GM19463 (cell line): Measurements from ENCODE around the gene ETF1.
"Not testable (repeated sequence)": the region's sequence is repeated elsewhere in the genome, so short reads cannot be mapped to it uniquely, and the experiment has no call there.

Source experiments
- ATAC-seq: cut with Tn5 transposase; IDR thresholded peaks from one replicate; pipeline ENCODE4 v1.9.1; 2021; ENCODE audit warnings: mild to moderate bottlenecking, moderate library complexity; ENCODE audit not compliant: unreplicated experiment

The ETF1 gene

DNA sequence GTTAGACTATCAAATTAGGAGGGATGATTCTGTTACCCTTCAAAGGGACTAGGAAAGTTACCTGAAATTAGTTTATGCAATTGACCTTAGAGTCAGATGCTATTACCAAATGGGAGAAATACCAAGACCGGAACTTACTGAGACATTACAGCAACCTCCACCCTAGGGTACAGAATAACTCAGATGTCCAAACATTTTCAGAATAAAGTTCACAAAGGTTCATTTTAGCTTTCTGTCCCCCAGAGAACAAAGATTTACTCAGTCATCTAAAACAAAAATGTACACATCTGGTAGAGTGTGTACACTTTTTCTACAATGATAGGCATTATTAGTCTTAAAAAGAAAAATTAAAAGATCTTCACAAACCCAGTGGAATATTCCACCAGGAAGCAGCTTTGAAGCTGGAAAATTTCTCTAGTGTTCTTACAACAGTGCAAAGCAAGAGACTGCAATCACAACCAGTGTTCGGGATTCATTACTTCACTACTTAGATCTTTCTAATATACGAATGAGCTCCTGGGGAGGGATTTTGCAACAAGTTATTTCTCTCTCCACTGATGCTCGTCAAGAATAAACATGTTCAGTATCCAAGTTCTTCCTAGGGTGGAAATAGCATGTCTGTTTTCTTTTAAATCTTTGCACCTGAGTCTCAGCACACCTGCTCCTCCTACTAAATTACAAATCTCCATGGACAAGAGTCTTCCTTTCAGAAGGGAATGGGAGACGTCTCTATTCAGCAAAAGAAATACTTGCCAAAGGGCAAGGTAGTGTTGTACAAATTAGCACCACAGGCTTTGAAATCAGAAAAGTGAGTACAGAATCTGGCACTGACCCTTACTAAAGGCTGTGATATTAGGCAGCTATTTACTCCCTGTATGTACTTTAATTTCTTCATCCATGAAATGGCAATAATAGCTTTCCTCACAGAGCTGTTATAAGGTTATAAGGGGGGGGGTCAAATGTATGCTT, 8.8 kb downstream of the ETF1 start:
- ATAC-seq = no peak

DNA sequence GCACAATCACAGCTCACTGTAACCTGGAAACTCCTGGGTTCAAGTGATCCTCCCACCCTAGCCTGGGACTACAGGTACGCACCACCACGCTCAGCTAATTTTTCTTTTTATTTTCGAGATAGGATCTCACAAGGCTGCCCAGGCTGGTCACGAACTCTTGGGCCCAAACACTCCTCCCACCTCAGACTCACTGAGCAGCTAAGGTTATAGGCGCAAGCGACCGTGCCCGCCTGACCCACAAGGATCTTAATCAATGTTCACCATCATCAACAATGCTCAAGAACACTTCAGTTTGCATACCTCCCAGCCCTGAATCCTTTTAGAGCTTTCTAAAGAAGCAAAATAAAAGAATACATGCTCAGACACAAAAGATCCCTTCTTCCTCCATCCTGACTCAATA, 13.2 kb downstream of the ETF1 start:
- no peak for ATAC-seq

DNA sequence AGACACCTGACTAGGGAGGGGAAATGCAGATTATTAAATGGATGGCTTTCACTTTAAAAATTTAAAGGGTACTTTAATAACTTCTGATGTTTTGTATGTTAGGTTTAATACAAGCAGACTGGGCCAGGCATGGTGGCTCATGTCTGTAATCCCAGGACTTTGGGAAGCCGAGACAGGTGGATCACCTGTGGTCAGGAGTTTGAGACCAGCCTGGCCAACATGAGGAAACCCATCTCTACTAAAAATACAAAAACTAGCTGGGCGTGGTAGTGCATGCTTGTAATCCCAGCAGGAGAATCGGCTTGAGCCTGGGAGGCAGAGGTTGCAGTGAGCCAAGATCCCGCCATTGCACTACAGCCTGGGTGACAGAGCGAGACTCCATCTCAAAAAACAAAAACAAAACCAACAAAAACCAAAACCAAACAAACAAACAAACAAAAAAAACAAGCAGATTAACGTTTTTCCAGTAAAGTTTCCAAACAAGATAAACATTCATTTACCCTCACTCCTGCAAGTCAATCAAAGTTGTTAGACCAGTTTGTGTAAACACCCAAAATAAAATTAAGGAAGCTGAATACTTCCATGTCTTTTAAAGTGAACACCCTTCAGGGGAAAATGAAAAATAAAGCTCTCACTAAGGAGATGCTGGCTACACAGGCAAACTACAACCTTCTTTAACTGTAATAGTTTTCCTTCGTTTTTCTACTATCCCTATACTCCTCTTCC, 14.1 kb downstream of the ETF1 start:
- ATAC-seq = no peak

DNA sequence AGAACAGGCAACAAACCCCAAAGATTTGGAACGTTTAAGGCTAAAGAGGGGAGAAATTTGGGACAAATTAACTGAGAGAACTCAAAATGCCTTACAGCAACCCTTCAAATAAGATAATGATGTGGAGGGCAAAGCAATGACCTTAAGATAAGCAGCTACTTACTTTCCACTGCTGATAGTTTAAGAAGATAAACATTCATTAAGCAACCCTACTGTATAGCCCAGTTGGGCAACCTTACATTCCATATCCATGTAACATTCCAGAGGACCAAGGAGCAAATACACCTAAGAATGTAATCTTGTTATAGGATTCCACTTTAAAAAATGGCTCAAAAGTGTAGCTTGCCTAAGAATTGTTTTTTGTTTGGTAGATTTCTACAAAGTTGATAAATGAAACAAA, 14.8 kb downstream of the ETF1 start:
- no peak for ATAC-seq

DNA sequence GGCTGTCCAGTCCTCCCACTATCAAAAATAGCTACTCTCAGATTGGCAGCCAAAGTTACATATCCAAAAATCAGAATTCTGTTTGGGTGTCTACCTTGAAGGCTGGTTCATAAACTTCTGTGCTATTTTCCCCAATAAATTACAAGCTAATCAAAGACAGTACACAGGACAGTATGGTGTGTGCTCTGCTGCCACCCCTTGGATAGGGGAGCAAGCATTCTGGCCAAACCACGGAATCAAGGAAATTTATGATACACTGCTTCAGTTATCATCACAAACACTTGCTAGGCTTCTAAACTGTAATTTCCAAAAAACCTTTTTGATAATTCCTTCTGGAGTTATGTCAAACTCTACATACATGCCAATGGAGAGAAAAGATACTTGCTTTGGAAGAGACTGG, 15.9 kb downstream of the ETF1 start:
- no peak for ATAC-seq

DNA sequence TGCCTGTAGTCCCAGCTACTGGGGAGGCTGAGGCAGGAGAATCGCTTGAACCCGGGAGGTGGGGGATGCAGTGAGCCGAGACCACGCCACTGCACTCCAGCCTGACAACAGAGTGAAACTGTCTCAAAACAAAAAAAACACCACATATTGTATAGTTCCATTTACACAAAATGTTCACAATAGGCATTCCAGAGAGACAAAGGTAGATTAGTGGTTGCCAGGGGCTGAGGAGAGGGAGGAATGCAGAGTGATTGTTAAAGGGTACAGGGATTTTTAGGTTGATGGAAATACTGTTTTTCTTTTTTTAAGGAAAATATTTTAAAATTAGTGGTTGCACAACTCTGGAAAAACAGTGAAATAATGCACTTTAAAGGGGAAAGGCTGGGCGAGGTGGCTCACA, 19.6 kb downstream of the ETF1 start:
- ATAC-seq = no peak

DNA sequence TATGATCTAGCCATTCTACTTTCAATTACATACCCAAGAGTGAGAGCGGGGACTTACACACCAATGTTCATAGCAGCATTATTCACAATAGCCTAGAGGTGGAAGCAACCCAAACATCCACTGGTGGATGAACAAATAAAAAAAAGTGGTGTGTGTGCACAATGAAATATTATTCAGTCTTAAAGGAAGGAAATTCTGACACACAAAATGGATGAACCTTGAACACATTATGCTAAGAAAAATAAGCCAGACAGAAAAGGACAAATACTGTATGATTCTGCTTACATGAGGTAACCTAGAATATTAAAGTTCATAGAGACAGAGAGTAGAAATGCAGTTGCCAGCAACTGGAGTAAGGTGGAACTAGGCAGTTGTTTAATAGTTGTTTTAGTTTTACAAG, 22.1 kb downstream of the ETF1 start:
- ATAC-seq = no peak

DNA sequence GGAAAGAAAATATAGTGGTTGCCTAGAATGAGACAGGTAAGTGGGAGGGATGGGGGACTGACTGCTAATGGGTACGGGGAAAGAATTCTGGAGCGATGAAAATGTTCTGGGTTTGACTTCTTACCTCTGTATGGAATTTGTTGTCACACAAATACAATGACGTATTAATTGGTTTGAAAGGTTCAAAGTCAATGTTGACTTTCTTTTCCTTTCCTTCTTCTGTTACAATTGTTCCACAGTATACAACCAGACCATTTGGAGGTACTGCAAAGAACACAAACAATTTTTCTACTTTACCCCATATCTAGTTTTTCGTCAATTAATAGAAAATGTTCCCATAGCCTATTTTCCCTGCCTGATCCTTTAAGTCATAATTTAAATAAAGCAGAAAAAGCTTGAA, 25.6 kb downstream of the ETF1 start:
- ATAC-seq = no peak

DNA sequence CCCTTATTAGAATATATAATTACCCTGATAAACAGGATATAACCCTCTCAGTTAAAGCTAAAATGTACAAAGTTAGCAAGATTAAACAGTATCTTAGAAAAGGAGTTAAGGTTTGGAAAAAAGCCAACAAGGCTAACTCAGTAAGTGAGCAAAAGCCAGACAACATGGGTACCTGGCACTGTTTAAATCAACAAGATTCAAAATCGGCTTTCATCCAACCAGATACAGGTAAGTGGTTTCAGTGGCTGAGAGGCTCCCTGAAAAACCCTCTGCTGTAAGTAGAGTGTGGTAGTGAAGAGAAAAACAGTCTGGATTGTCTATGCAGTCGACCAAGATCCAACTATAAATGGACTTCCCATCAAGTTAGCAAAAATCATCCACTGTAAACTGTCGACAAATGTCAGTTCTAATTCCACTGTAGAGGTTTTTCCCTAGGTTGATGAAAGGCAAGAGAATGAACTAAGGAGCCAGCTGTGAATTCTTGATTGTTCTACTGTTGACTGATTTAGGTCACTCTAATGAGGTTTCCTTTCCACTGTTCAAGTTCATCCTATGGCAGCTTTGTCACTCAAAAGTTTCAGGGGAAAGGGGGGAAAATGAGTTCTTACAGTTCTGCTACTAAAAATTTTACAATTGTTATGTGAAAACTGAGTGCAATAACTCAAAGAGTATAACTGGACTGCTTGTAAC, 27.3 kb downstream of the ETF1 start:
- ATAC-seq = no peak

DNA sequence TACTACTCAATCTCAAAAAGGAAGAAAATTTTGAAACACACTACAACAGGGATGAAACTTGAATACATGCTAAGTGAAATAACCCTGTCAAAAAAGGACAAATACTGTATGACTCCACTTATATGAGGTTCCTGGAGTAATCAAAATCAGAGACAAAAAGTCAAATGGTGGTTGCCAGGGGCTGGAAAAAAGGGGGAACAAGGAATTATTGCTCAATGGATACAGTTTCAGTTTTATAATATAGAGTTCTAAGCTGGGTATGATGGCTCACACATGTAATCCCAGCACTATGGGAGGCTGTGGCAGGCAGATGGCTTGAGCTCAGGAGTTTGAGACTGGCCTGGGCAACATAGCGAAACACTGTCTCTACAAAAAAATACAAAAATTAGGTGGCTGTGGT, 29.0 kb downstream of the ETF1 start:
- ATAC-seq = no peak

DNA sequence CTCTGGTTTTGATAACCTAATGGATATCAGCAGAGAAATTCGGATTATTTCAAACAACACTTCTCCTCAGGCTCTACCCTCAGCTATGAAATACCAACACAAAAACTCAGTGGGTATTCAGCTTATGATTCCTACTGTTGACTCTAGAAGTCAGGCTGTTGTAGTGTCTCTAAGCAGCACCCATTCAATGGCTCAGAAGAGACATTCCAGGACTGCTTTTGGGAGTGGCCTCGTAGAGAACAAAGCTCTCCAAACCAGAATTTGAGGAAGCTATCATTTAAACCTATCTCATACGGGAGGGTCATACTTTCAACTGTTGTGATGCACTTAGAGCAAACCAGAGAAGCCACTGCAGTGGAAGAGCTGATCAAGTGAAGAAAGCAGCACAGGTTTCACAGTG, 34.1 kb downstream of the ETF1 start:
- ATAC-seq = no peak

DNA sequence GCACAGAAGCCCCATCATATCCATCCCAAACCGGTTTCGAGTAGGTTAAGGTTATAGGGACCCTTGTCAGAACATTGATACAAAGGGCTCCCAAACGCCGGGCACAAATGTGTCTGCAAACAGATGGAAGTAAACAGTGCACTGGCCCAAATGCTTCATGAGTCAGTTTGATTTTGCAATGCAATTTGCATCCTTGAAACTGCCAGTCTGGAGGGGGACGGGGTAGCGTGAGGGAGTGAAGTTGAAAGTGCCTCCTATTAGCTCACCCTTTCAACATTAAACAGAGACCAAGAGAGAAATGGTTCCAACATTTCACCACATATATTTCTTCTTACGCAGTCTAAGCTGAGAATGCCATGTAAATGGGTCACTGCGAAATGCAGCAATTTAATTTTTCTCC, 35.6 kb downstream of the ETF1 start:
- ATAC-seq = not testable (repeated sequence)

DNA sequence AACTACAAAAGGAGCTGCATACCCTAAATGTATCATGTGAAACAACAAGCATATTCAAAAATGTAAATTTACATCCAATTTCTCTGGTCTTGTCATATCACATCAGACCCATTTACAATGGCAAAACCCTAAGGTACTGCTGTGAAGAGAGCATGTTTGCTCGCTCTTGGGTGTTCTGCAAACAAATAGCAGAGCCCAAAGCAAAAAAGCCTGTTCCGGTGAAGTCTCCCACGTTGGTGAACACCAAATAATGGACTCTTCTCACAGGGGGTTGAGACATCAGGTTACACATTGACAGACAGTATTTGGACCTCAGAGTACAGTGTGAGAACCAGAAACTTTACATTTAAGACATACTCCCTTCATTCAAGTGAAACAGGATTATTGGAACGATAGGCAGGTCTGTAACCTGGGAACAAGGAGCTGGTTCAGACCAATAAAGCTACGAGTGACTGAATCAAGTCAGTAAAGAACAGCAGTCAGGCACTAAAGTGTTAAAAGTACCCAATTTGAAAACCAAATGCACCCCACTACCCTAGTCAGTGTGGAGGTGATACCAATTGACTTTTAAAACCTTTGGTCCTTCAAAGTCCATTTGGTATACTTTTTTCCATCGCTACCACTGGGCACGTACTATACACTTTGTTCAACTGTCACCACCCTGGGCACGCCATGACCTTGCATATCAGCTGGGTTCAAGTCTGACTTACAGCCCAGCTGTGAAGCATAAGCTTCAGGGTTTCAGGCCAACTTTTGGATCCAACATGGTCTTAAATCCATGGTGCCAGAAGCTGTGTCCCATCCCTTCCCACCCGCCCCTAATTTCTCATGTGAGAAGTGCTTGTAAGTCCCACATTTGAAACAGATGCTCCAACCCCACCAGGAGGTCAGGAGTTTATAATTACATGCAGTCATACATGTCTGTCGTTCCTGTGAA, 36.4 kb downstream of the ETF1 start:
- ATAC-seq = no peak

DNA sequence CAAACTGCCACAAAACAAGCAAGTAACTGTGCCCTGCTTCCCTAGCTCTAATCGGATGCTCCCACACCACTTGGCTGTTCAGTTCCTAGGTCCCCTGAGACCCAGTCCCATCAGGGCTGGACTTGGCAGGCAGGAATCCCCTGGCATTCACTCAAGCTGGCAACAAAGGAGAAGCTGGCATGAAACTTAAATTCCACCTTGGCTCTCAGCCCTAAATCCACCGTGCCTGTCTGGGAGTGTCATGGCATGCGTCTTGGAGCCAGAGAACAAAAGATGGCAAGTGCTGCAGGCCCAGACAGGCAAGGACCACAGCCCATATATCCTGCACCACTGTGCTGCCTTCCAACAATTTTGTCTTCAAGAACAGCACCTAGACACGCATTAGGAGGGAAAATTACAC, 38.2 kb downstream of the ETF1 start:
- ATAC-seq = no peak

DNA sequence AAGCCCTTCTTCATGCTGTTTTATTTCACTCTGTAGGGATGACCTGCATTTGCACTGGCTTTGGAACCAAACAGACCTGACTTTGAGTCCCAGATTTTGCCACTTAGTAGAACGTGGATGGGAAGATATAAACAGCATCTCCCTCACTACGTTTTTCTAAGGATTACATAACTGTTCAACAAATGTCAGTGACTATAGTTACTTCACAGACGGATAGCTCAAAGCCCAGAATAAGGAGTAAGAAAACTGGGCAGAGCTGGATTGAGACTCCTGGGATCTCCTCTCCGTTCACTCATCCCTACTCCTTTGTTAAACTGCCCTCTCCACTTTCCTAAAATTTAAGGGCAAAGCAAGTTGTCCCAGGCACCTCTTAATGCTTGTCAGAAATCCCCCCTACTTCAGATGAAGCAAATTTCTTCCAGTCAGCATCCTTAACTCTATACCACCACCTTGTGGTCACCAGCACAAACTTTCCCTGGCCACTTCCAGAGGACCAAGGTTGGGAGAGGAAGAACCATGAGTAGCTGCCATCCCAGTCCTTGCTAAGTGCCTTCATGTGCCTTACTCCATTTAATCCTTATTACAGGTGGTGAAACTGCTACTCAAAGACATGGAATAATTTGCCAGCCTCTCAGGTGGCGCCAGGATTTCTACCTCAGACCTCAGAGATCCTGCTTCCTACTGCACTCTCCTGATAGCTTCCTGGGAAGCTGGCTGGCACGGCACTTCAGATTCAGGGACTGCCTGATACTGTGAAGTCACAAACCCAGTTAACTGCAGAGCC, 39.4 kb downstream of the ETF1 start:
- no peak for ATAC-seq

DNA sequence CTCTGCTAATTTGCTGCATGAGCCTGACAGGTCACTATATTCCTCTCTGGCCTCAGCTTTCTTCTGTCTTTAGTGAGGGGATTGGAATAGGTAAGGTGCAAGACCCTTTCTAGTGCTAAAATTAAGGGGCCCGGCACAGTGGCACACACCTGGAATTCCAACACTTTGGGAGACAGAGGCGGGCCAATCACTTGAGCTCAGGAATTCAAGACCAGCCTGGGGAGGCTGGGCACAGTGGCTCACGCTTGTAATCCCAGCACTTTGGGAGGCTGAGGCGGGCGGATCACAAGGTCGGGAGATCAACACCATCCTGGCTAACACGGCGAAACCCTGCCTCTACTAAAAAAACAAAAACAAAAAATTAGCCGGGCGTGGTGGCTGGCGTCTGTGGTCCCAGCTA, 40.5 kb downstream of the ETF1 start:
- no peak for ATAC-seq

DNA sequence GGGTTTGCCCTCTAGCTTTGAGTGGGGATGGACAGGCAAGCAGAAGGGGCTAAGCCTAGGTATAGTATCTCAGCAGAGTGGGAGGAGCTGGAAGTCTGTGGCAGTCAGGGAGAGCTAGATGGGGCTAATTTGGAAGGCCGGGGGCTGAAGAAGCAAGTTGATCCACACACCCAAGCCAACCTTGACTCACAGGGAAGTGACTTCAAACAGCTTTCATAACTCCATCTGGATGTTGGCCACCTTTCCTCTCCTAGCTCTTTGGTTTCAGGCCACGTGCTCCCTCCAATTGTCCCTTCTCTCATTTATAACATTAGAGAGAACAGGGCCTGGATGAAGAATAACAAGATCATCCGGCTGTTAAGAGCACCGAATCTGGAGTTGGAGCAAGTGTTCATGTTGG, 40.9 kb downstream of the ETF1 start:
- ATAC-seq = no peak

DNA sequence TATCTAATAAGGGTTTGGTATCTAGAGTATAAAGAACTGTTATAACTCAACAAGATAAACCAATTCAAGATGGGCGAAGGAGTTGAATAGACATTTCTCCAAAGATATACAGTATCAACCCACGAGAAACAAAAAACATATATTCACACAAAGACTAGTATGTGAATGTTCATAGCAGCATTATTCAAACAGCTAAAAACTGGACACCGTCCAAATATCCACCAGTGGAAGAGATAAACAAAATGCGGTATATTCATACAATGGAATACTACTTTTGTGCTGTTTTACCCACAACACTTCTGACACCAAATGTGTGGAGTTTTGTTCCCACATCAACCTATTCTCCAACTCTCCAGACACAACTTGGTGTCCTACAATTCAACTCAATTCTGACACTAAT, 44.7 kb downstream of the ETF1 start:
- no peak for ATAC-seq

DNA sequence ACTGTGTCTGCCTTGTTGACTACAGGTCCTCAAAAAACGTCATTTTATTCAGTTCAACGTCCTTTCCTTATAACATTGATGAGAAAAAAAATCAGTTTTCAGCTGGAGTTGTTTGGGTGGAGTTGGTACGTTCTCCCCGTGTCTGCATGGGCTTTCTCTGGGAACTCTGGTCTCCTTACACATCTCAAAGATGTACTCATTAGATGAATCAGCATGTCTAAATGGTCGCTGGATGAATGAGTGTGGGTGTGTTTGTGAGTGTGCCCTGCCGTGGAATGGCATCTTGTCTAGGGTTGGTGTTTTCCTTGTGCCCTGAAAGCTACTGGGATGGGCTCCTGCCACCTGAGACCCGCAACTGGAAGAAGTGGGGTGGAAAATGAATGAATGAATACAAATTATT, 47.7 kb downstream of the ETF1 start:
- no peak for ATAC-seq

DNA sequence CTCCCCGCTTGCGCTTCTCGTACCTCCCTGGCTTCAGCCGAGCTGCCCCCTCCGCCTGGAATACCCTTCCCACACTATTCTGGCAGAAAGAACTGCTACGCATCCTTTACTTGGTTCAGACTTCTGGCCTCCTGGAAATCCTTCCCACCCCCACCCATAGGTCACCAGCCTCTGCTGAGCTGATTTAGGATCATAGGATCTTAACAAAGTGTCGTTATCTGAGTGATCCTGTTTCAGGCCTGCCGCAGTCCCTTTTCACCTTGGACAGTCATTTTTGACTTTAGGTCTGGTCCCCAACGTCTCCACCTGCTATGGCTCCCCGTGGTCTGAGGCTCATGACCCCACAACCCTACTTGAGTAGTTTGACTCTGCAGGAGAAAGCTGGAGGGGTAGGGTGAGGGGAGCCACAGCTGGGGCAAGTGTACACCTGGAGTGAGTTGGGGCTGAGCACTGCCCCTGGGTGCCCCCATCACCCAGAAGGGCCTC, 50.4 kb downstream of the ETF1 start:
- no peak for ATAC-seq
